Measurements from ENCODE around the gene VPS36.
"Not testable (repeated sequence)": the region's sequence is repeated elsewhere in the genome, so short reads cannot be mapped to it uniquely, and the experiment has no call there.

VPS36 gene

GRCh38 chr13:52374389-52374788 is 76.0 kb downstream of the VPS36 start:
- DNase-seq = no peak

- DNase-seq = not testable (repeated sequence)
Observed at GRCh38 chr13:52373277-52373676, 77.2 kb downstream of the VPS36 start.

DNA sequence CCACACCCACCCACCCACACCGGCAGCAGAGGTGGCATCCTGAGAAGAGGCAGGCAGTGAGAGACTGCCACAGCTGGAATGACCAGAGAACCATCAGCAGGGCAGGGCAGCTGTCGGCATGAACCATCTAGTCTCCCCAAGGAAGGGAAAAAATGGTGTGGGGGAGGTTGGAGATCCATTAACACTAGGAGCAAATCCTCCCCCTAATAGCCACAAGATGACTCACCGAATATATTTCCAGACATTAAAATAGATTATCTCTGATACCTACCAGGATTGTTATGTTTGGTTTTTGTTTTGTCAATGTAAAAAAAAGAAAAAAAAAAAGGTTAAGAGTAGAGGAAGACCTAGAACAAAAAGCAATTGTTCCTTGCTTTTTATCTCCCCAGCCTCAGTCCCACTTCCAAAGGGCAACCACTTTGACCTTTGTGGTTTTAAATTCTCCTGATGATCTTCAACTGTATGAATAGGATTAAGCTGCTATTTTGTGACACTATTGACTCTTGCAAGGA is 78.6 kb downstream of the VPS36 start:
- no peak for DNase-seq

GRCh38 chr13:52366291-52366690 is 84.1 kb downstream of the VPS36 start:
- DNase-seq = no peak

Measured in activated CD4-positive, alpha-beta T cell treated with anti-CD3 and anti-CD28 coated beads, Interleukin-2, amount 50 U/mL, for 4 hours (primary cell).